Ramos (cell line): ENCODE results near the gene SHH.

Experiments used
- in situ Hi-C: fragments of 300-500 bp; cut with MboI; formaldehyde crosslinking; loops from one replicate; pipeline ENCODE4 v1.14.3; 2022; ENCODE audit warnings: low sequenced_read_pairs; ENCODE audit not compliant: unreplicated experiment

The SHH gene

GRCh38 chr7:155796381-155797261 is 15.6 kb downstream of the SHH start:
- in situ Hi-C loops, result no loop called here

- in situ Hi-C loops, result no loop called here
These were observed 16.3 kb downstream of the SHH start for GRCh38 chr7:155795951-155796350.

GRCh38 chr7:155795401-155795800 is 16.9 kb downstream of the SHH start:
- in situ Hi-C loops, result no loop called here

- in situ Hi-C loops, result no loop called here
These were observed 18.1 kb downstream of the SHH start for GRCh38 chr7:155794196-155794595.

DNA sequence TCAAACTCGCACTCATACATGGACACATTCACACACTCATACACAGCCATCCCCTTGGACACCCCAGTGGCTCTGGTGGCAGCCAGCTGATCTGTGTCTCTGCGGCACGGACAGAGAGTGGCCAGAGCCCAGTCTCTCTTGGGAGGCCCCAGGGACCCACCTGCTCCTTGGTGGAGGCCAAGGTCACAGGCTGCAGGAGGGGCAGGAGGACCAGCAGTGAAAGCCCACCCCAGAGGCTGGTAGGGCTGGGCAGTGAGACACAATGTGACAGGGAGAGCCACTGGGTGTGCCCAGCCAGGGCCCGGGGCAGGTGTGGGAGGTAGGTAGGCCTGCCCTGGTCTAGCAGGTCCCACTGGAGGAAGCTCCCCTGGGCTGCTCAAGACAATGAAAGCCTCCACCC is 18.5 kb downstream of the SHH start:
- in situ Hi-C loops, result no loop called here

- in situ Hi-C loops, result no loop called here
These were observed 19.2 kb downstream of the SHH start for GRCh38 chr7:155792999-155793560.

DNA sequence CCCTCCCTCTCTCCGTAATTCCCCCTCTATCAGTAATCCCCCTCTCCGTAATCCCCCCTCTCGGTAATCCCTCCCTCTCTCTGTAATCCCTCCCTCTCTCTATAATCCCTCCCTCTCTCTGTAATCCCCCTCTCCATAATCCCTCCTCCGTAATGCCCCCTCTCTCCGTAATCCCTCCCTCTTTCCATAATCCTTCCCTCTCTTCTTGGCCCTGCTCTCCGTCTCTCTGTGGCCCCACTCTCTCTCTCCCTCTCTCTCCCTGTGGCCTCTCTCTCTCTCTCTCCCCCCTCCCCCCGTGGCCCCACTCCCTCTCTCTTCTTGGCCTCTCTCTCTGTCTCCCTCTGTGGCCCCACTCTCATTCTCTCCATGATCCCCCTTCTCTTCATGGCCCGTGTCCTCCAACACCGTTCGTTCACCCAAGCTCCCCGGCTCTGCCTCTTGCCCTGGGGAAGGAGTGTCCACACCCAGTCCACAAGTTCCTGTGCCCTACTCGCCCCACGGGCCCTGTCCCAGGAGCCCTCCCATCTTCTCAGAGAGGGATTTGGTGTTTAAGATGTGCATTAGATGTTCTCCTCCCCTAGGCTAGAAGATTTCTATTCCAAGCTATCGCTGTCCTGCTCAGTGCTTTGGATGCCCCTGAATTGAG is 19.8 kb downstream of the SHH start:
- in situ Hi-C loops, result no loop called here

GRCh38 chr7:155791836-155792235 is 20.4 kb downstream of the SHH start:
- in situ Hi-C loops, result no loop called here

GRCh38 chr7:155791214-155791737 is 21.0 kb downstream of the SHH start:
- in situ Hi-C loops, result no loop called here

DNA sequence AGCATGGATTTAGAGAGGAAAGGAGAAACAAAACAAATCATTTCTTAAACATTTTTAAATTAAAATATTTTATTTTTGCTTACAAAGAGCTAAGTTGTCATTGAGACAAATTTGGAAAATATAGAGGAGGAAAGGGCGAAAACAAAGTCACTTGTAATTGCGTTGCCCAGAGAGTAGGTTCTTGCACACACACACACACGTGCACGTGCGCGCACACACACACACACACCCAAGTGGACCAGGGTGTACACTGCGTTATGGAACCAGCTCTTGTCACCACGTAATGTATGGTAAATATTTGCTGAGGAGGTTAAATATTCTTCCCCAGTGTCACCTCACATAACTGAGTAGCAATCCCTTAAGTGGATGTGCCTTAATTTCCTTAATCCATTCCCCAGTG is 21.6 kb downstream of the SHH start:
- in situ Hi-C loops, result no loop called here

DNA sequence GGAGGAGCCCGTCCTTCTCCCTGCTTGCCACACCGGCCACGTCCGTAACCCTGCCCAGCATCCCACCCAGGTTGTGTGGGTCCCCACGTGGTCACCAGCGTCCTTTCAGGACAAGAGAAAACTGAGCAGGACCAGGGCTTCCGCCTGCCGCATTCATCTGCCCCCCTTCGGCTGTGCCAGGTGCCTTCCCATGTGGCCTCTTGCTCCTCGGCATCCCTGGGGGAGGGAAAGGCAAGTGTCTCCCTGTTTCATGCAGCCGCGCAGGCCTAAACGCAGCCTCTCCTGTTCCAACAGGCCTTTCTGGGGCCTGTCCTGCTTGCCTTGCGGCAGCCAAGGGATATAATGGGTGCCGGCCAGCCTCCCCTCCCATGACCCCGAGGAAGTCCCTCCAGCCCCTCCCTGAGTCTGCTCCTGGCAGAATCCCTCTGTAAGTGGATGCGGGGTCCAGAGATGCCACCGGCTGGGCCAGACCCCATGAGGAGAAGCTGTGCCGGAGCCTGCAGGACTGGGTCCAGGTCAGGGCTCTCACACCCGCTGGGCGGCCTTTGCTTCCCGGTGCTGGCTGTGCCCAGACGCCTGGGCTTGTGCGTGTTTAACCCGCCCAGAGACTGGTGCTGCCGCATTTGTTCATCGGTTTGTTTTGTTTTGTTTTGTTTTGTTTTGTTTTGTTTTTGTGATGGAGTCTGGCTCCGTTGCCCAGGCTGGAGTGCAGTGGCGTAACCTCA is 23.1 kb downstream of the SHH start:
- in situ Hi-C loops, result no loop called here

DNA sequence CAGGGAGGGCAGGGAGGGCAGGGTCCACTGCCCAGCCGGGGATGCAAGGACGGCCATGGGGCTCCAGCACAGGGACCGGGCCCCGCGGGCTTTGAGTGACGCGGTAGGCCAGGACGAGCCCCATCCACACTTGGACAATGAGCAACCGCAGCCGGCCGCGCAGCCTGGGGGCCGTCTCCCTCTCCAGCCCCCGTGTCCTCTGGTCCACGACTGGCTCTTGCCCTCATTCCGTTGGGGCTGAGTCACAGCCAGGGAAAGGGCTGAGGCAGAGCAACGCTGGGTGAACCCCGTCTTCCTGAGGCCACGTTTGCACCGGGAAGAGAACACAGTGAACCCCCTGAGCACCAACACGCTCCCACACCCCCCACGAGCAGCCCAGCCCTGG is 23.7 kb downstream of the SHH start:
- in situ Hi-C loops, result no loop called here

DNA sequence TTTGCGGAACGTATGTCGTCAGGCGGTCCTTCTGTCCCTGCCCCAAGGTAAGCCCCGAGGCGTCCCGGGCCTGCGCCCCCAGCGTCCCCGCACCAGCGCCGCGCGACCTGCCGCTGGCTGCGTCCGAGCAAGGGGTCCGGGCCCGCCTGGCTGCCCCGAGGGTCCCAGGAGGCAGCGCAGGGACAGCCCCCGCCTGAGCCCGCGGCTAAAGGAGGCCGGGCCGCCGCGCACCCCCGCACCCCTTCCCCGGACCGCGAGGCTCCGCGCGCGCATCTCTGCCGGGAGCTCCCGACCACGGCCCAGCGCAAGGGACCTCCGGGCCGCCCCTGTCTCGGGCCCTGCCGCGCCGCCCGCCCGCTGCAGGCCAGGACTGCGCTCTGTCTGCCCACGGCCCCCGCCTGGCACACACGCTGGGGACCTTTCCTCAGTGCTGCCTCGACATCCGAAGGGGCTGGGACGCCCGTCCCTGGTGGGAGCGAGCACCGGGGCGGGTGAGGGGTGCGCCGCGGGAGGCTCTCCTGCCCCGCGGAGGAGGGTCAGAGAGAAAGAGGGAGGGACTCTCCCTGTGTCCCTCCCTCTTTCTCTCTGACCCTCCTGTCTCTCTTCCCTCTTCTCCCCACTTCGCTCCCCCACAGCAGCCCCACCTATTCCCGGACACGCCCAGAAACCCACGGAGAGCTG is 25.0 kb downstream of the SHH start:
- in situ Hi-C loops, result no loop called here

DNA sequence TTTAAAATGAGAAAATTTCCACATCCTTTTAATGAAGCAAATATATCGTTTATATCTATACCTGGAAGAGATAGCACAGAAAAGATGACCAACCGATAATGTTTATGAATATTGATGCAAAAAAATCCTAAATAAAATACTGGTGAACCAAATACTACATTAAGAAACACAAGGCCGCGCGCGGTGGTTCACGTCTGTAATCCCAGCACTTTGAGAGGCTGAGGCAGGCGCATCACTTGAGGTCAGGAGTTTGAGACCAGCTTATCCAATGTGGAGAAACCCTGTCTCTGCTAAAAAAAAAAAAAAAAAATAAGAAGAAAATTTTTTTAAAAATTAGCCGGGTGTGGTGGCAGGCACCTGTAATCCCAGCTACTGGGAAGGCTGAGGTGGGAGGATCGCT is 25.8 kb downstream of the SHH start:
- in situ Hi-C loops, result no loop called here

DNA sequence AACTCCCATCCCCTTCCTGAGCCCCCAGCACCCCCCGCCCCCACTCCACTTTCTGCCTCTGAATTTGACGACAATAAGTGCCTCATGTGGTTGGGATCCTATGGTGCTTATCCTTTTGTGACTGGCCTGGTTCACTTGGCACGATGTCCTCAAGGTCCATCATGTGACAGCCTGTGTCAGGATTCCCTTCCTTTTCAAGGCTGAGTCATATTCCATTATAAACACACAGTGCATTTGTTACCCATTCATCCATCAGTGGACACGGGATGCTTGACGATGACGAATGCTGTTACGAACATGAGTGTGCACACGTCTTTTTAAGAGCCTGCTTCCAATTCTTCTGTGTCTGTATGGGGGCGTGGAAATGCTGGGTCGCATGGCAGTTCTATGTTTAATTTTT is 26.7 kb downstream of the SHH start:
- in situ Hi-C loops, result no loop called here

DNA sequence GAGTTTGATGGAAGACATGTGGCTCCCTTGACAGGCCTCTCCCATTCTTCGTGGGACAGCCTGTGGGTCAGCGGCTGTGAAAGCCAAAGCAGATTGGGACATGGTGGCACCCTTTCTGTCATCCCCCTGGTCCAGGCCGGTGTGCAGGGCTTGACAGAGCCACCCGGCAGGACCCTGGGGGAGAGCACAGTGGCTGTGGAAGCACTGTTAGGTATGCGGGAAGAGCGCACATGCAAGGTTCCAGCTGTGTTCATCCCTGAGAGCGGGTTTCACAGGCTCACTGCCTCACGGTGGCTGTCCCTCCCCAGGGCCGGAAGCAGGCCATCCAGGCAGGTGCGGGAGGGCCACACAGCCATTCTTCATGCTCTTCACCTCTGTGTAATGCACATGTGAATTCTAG is 29.8 kb downstream of the SHH start:
- in situ Hi-C loops, result no loop called here

DNA sequence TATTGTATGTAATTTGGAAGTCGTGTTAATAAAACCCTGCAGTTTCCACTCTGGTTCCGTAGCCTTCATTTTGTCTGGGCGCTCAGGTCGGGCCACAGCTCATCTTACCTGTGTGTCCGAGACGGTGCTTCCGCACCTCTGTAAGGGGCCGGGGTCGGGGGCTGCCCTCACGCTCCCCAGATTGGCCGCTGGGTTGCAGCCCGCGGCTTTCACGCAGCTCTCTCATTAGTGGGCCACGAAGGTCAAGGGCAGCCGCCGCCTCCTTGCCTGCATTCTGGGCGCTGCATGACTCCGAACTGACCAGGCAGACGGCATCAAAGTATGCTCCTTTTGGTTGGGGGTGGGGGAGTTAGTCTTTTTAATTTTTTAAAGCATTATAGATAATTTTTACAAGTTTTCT is 30.8 kb downstream of the SHH start:
- in situ Hi-C loops, result no loop called here

DNA sequence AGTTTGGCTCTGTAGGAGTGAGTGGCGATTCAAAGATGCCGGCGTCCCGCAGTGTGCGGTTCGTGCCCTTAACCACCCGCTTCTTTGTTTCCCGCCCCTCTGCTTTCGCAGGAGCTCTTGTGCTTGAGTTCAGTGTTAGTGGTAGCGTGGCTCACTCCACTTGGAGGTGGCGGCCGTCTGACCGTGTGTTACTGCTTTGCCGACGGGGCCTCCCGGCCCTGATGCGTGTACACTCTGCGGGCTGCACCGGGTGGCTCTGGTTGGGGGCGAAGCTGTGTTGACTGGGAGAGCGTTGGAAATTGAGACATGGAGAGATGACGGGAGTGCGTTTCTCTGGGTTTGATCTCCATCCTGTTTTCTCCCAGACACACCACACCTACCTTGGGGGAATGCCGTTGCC is 31.4 kb downstream of the SHH start:
- in situ Hi-C loops, result no loop called here

GRCh38 chr7:155778349-155778748 is 33.9 kb downstream of the SHH start:
- in situ Hi-C loops, result no loop called here

GRCh38 chr7:155776606-155777005 is 35.7 kb downstream of the SHH start:
- in situ Hi-C loops, result no loop called here
